PC-9 (cell line): ENCODE measurements around the gene ZNF628. TPM values are rescaled to one million over a fixed set of nuclear protein-coding genes. Genes with fewer than 3 reads are reported as not detected.

Source experiments
- BruUV-seq: library from RNA; stranded (reverse); fragments of 400-500 nt; replicated peaks from 2 replicates; lab custom pipeline; 2021; lab: Mats Ljungman, UMichigan
- CTCF ChIA-PET: fragments of 300-600 bp; sonication (Branson Sonifier 250); formaldehyde crosslinking; loops from one replicate; lab custom pipeline; 2022; ENCODE audit warnings: antibody characterized with exemption; lab: Charles Lee
- POLR2A ChIA-PET: fragments of 300-600 bp; sonication (Branson Sonifier 250); formaldehyde crosslinking; loops from one replicate; lab custom pipeline; 2022; ENCODE audit warnings: antibody characterized with exemption; ENCODE audit not compliant: unreplicated experiment; lab: Charles Lee
- DNase-seq, 2 experiments: peaks; one replicate each; pipeline versions ENCODE4 v3.0.0 to v3.0.0-alpha.2; 2015 to 2022; ENCODE audit warnings: mixed read lengths in 1 of 2
- H2AFZ ChIP-seq: fragments of 200-600 bp; sonication (generic); 2 replicates; pipeline ENCODE4 v1.8.1; 2017; ENCODE audit warnings: antibody characterized with exemption
- H3F3A ChIP-seq: fragments of 200-600 bp; sonication (generic); 2 replicates; pipeline ENCODE4 v1.8.1; 2017; ENCODE audit warnings: antibody characterized with exemption, mild to moderate bottlenecking, low read depth; ENCODE audit not compliant: insufficient read depth
- H3K27ac ChIP-seq: fragments of 200-600 bp; sonication (generic); 2 replicates; pipeline ENCODE4 v1.6.1; 2016; ENCODE audit warnings: mixed run types
- H3K27me3 ChIP-seq: fragments of 200-600 bp; sonication (generic); 2 replicates; pipeline ENCODE4 v1.6.1; 2016; ENCODE audit warnings: low read depth, mixed run types; ENCODE audit not compliant: insufficient read depth
- H3K36me3 ChIP-seq: fragments of 200-600 bp; sonication (generic); 2 replicates; pipeline ENCODE4 v1.6.1; 2016; ENCODE audit warnings: low read depth, mixed run types
- H3K4me1 ChIP-seq: fragments of 200-600 bp; sonication (generic); replicated peaks from 2 replicates; pipeline ENCODE4 v1.6.1; 2016; ENCODE audit warnings: mixed run types; ENCODE audit not compliant: insufficient read depth
- H3K4me2 ChIP-seq: fragments of 200-600 bp; sonication (generic); 2 replicates; pipeline ENCODE4 v1.6.1; 2017; ENCODE audit warnings: mixed run types
- H3K4me3 ChIP-seq: fragments of 200-600 bp; sonication (generic); 2 replicates; pipeline ENCODE4 v1.6.1; 2016; ENCODE audit warnings: mixed run types
- H3K79me2 ChIP-seq: fragments of 200-600 bp; sonication (generic); 2 replicates; pipeline ENCODE4 v1.6.1; 2017; ENCODE audit warnings: low read depth, mixed run types
- H3K9me2 ChIP-seq: fragments of 200-600 bp; sonication (generic); 2 replicates; pipeline ENCODE4 v1.8.1; 2017; ENCODE audit warnings: mild to moderate bottlenecking; ENCODE audit not compliant: insufficient read depth
- H3K9me3 ChIP-seq: fragments of 200-600 bp; sonication (generic); 2 replicates; pipeline ENCODE4 v1.8.1; 2016; ENCODE audit warnings: low read depth; ENCODE audit not compliant: insufficient read depth
- H4K20me1 ChIP-seq: fragments of 200-600 bp; sonication (generic); 2 replicates; pipeline ENCODE4 v1.8.1; 2017; ENCODE audit not compliant: insufficient read depth
- CTCF ChIP-seq: fragments of 200-600 bp; sonication (generic); conservative IDR thresholded peaks from 2 replicates; pipeline ENCODE4 v1.6.1; 2017; ENCODE audit warnings: mixed run types, antibody characterized with exemption, mild to moderate bottlenecking, moderate library complexity
- EZH2 ChIP-seq: fragments of 200-600 bp; sonication (generic); IDR thresholded peaks from 2 replicates; pipeline ENCODE4 v1.8.0; 2017; ENCODE audit warnings: antibody characterized with exemption, low read depth
- intact Hi-C: fragments of 100-400 bp; cut with micrococcal nuclease; formaldehyde crosslinking; loops from one replicate; pipeline ENCODE4 v1.10.0; 2022; ENCODE audit not compliant: unreplicated experiment
- total RNA-seq: library from RNA; stranded (reverse); gene quantifications from 2 replicates; pipeline ENCODE4 v1.2.3, GENCODE V29; 2021

ZNF628 gene
- total RNA-seq, 1 experiment from 2014 or later, result 19.3 TPM

GRCh38 chr19:55442372-55442961 lies 34.0 kb upstream of the ZNF628 start:
- Histone ChIP-seq H3K4me3 (no peak overlapping the region), H3F3A (peaks cover 16% of the 10 kb centered on the region), H3K4me1 (no peaks in the 10 kb centered on the region), H3K27ac (no peak overlapping the region), H3K27me3 (peaks cover 52% of the 10 kb centered on the region), H3K9me3 (no peaks in the 10 kb centered on the region), H3K36me3 (no peaks in the 10 kb centered on the region), H3K4me2 (no peak overlapping the region), H2AFZ (no peak overlapping the region), H3K79me2 (no peaks in the 10 kb centered on the region), H3K9me2 (no peaks in the 10 kb centered on the region), H4K20me1 (no peaks in the 10 kb centered on the region; the same call in 1 of the 2 replicates)
- no peak for DNase-seq
- intact Hi-C loops, result no loop called here
- TF ChIP-seq CTCF (no peak), EZH2 (no peak)
- CTCF ChIA-PET, result no interaction called here
- BruUV-seq, result no TSS peak
- POLR2A ChIA-PET, result no interaction called here

DNA sequence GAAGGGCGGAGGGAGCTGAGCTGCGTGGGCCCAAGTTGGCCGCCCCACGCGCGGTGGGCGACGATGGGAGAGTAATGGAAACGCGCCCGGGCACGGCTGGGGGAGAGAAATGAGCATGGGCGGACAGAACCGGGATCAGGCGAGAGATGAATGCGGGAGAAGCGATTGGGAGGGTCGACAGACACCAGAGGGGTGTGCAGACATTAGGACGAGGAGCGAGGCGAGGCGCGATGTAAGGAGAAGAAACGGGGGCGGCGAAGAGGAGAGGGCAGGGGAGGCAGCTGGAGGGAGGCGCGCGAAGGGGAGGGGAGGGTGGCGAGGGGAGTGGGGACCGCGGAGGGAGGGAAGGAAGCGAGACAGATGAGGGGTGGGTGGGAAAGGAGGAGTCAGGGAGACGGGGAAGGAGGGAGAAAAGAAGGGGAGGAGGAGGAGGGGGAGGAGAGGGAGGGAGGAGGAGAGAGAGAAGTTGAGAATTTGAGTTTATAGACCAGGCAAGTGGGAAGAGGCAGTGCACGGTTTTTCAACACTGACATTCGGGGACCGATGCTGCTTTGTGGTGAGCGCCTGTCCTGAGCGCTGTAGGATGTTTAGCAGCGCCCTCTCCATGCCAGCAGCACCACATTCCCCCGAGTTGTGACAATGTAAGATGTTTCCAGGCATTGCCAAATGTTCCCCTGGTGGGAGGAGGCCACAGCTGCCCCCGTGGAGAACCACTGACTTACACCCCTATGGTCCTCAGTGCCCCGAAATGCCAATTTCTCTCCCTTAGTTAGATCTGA lies 33.2 kb upstream of the ZNF628 start, which contains the start of gene SHISA7:
Gene SHISA7 (minus strand): TSS at position 256 of the 779 bp plus-strand sequence. CDS start 437 bp downstream, outside the sequence.
- H3K9me2 ChIP-seq, result no peaks in the 10 kb centered on the region
- no peaks in the 10 kb centered on the region; the same call in 1 of the 2 replicates for H4K20me1 ChIP-seq
- no peak within 1 kb of the TSS for H3K4me2 ChIP-seq
- no peaks in the 10 kb centered on the region for H3K4me1 ChIP-seq
- intact Hi-C loops, result no loop called here
- ChIA-PET CTCF (no interaction called here), POLR2A (no interaction called here)
- no peaks in the 10 kb centered on the region for H3K36me3 ChIP-seq
- peaks cover 52% of the 10 kb centered on the region for H3K27me3 ChIP-seq
- no peaks in the 10 kb centered on the region for H3K9me3 ChIP-seq
- no peak within 1 kb of the TSS for H3K4me3 ChIP-seq
- H2AFZ ChIP-seq, result no peak within 1 kb of the TSS
- BruUV-seq, result no TSS peak
- H3K79me2 ChIP-seq, result no peaks in the 10 kb centered on the region
- TF ChIP-seq CTCF (no peak), EZH2 (no peak)
- DNase-seq, result no peak
- H3F3A ChIP-seq, result peaks cover 18% of the 10 kb centered on the region
- no peak within 1 kb of the TSS for H3K27ac ChIP-seq

- Histone ChIP-seq H3K9me3 (no peaks in the 10 kb centered on the region), H3K4me2 (no peak overlapping the region), H3K79me2 (no peaks in the 10 kb centered on the region), H3K36me3 (no peaks in the 10 kb centered on the region), H3K27me3 (peaks cover 52% of the 10 kb centered on the region), H3K4me1 (no peaks in the 10 kb centered on the region), H2AFZ (no peak overlapping the region), H3K27ac (no peak overlapping the region), H3K9me2 (no peaks in the 10 kb centered on the region), H4K20me1 (no peaks in the 10 kb centered on the region; the same call in 1 of the 2 replicates), H3F3A (peaks cover 18% of the 10 kb centered on the region), H3K4me3 (no peak overlapping the region)
- POLR2A ChIA-PET, result no interaction called here
- CTCF ChIA-PET, result no interaction called here
- no TSS peak for BruUV-seq
- intact Hi-C loops, result no loop called here
- TF ChIP-seq EZH2 (no peak), CTCF (no peak)
- no peak for DNase-seq
These were observed 32.5 kb upstream of the ZNF628 start for GRCh38 chr19:55443824-55444480.
